HG02970 (cell line): ENCODE measurements around the gene PTPN2.

ENCODE experiments used
- ATAC-seq: cut with Tn5 transposase; IDR thresholded peaks from one replicate; pipeline ENCODE4 v1.9.1; 2021; ENCODE audit warnings: mild to moderate bottlenecking, moderate library complexity, moderate number of reproducible peaks; ENCODE audit not compliant: unreplicated experiment, low FRiP score

The PTPN2 gene

GRCh38 chr18:12750715-12751502 is 133.1 kb downstream of the PTPN2 start:
- ATAC-seq = no peak

GRCh38 chr18:12750076-12750714 is 133.8 kb downstream of the PTPN2 start:
- ATAC-seq = no peak

- ATAC-seq = no peak
Measured at GRCh38 chr18:12749121-12749520, 134.9 kb downstream of the PTPN2 start.

- ATAC-seq = no peak
Measured at GRCh38 chr18:12748671-12749070, 135.4 kb downstream of the PTPN2 start.

- no peak for ATAC-seq
Measured at GRCh38 chr18:12747530-12748315, 136.3 kb downstream of the PTPN2 start.

- no peak for ATAC-seq
Measured at GRCh38 chr18:12745095-12745795, 138.8 kb downstream of the PTPN2 start.

GRCh38 chr18:12744103-12744502 is 139.9 kb downstream of the PTPN2 start:
- no peak for ATAC-seq

GRCh38 chr18:12742453-12742852 is 141.6 kb downstream of the PTPN2 start:
- no peak for ATAC-seq
